ENCODE data around the gene ADAMTS2.

ADAMTS2 gene

DNA sequence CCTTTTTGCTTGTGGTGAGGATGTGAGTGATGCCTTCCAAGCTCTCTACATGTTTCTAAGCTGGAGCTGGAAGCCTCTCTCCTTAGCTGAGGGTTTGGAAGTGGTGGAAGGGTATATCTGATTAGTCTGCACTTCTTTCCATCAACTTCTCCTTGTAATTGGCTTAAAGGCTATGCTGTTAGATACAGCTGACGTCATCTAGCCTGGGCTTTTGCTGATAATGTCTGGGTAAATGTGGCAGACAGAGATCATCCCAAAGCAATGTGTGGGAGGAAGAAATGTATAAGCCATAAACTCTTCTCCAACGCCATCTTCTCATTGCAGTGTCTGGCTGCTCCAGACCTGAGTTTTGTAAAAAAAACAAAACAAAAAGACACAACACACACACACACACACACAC, 255.8 kb downstream of the ADAMTS2 start:
- ChIA-PET CTCF (no interaction called here), POLR2A (no interaction called here)
- DNase-seq (ENCODE audit: low read depth, low spot score): no peak
- no peak for TF ChIP-seq CTCF (IDR thresholded peaks at IDR 0.05; ENCODE audit: insufficient read depth, low read length, missing control alignments)
- H3K4me3 ChIP-seq (ENCODE audit: low read depth, low read length): no peak overlapping the region

GRCh38 chr5:179080724-179081123, 264.5 kb downstream of the ADAMTS2 start:
- POLR2A ChIA-PET: no interaction called here
- CTCF ChIA-PET: no interaction called here
- no peak overlapping the region for H3K4me3 ChIP-seq (ENCODE audit: low read depth, low read length)
- no peak for DNase-seq (ENCODE audit: low read depth, low spot score)
- TF ChIP-seq CTCF (IDR thresholded peaks at IDR 0.05; ENCODE audit: insufficient read depth, low read length, missing control alignments): no peak

DNA sequence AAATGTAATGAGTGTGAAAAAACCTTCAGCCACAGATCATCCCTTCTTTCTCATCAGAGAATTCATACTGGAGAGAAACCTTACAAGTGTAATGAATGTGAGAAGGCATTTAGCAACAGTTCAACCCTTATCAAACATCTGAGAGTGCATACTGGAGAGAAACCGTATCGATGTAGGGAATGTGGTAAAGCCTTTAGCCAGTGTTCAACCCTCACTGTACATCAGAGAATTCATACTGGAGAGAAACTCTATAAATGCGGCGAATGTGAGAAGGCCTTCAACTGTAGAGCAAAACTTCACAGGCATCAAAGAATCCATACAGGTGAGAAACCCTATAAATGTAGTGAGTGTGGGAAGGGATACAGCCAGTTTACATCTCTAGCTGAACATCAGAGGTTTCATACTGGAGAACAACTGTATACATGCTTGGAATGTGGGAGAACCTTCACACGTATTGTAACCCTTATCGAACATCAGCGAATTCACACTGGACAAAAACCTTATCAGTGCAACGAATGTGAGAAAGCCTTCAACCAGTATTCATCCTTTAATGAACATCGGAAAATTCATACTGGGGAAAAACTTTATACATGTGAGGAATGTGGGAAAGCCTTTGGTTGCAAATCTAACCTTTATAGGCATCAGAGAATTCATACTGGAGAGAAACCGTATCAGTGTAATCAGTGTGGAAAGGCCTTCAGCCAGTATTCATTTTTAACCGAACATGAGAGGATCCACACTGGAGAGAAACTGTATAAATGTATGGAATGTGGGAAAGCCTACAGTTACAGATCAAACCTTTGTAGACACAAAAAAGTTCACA, 265.9 kb downstream of the ADAMTS2 start:
- no peak for TF ChIP-seq CTCF (IDR thresholded peaks at IDR 0.05; ENCODE audit: insufficient read depth, low read length, missing control alignments)
- H3K4me3 ChIP-seq (ENCODE audit: low read depth, low read length): no peak overlapping the region
- CTCF ChIA-PET: no interaction called here
- DNase-seq (ENCODE audit: low read depth, low spot score): no peak
- POLR2A ChIA-PET: no interaction called here

DNA sequence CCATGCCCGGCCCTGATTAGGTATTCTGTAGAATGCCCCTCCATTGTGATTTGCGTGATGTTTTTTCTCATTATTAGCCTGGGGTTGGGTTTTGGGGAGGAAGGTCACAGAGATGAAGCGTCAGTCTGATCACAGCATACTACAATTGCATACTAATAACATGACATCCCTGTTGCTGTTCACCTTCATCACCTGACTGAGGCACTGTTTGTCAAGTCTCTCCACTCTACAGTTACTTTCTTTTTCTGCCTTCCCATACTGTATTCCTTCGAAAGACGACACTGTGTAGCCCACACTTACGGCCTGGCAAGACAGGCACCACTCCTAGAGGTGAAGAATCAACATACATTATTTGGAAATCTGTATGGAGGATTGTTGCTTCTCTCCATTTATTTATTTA, 279.6 kb downstream of the ADAMTS2 start:
- no peak for TF ChIP-seq CTCF (IDR thresholded peaks at IDR 0.05; ENCODE audit: insufficient read depth, low read length, missing control alignments)
- POLR2A ChIA-PET: no interaction called here
- DNase-seq (ENCODE audit: low read depth, low spot score): no peak
- H3K4me3 ChIP-seq (ENCODE audit: low read depth, low read length): no peak overlapping the region
- CTCF ChIA-PET: no interaction called here

DNA sequence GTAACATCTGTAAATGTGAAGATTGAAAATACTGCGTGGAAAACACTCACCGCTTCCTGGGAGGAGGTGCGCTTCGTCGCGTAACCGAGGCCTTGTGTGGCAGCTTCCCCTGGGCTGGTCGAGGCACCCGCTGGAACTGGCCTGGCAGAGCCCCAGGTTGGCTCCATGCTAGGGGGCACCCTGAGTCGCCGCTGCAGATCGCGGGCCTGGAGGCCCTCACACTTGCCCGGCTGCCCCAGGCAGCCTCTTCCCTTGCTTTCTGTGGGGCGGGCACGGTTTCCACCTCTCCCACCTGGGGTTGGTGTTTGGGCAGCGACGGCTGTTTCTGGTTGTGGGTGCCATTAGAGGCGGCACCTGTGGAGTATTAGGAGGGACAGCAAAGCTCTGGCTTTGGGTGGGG, 284.2 kb downstream of the ADAMTS2 start:
- POLR2A ChIA-PET: interaction anchor here (0.7 to 1.5 kb wide), 2 partner anchors 201 to 489 kb away, joined by 3 to 7 read pairs; partner anchors contain the start of genes RUFY1 and ZNF354B
- peak overlapping the region; percentile 77 for H3K4me3 ChIP-seq (ENCODE audit: low read depth, low read length)
- CTCF ChIA-PET: interaction anchor here (1.1 kb wide), 1 partner anchor 106 kb away, joined by 3 read pairs; no protein-coding TSS in a partner anchor
- DNase-seq (ENCODE audit: low read depth, low spot score): no peak
- no peak for TF ChIP-seq CTCF (IDR thresholded peaks at IDR 0.05; ENCODE audit: insufficient read depth, low read length, missing control alignments)
